Stomach smooth muscle (tissue), 2 donors: ENCODE data around the gene DNAJC11.

Source experiments
- H3K27ac ChIP-seq: one replicate; pipeline ENCODE4 v1.7.0; 2013; ENCODE audit warnings: mild to moderate bottlenecking, low read length, inconsistent platforms
- H3K27me3 ChIP-seq, 2 donors: one replicate each; pipeline ENCODE4 v1.7.0; 2013; ENCODE audit warnings: low read length in 2 of 2; ENCODE audit not compliant: insufficient read depth in 2 of 2, control insufficient read depth in 1 of 2
- H3K36me3 ChIP-seq, 2 donors: one replicate each; pipeline ENCODE4 v1.7.0; 2013; ENCODE audit warnings: low read length in 2 of 2; ENCODE audit not compliant: control insufficient read depth in 2 of 2, insufficient read depth in 2 of 2
- H3K4me1 ChIP-seq: one replicate; pipeline ENCODE4 v1.7.0; 2013; ENCODE audit warnings: low read length; ENCODE audit not compliant: control insufficient read depth, insufficient read depth
- H3K4me3 ChIP-seq, 2 donors: one replicate each; pipeline ENCODE4 v1.7.0; 2013; ENCODE audit warnings: low read length in 2 of 2
- H3K9ac ChIP-seq, 2 donors: one replicate each; pipeline ENCODE4 v1.7.0; 2013; ENCODE audit warnings: low read length in 2 of 2, mild to moderate bottlenecking in 1 of 2
- H3K9me3 ChIP-seq, 2 donors: one replicate each; pipeline ENCODE4 v1.7.0; 2013; ENCODE audit warnings: low read length in 2 of 2; ENCODE audit not compliant: control insufficient read depth in 2 of 2
- donor health status: healthy.
- donor health status: Pancreatic carcinoma.

The DNAJC11 gene

GRCh38 chr1:6694121-6694713 lies 7.4 kb downstream of the DNAJC11 start:
- Histone ChIP-seq H3K9ac (no peak overlapping the region), H3K27me3 (no peaks in the 10 kb centered on the region), H3K4me1 (no peaks in the 10 kb centered on the region), H3K27ac (no peak overlapping the region), H3K36me3 (peaks cover 3 to 4% of the 10 kb centered on the region in 2 donors), H3K9me3 (no peaks in the 10 kb centered on the region), H3K4me3 (no peak overlapping the region)

DNA sequence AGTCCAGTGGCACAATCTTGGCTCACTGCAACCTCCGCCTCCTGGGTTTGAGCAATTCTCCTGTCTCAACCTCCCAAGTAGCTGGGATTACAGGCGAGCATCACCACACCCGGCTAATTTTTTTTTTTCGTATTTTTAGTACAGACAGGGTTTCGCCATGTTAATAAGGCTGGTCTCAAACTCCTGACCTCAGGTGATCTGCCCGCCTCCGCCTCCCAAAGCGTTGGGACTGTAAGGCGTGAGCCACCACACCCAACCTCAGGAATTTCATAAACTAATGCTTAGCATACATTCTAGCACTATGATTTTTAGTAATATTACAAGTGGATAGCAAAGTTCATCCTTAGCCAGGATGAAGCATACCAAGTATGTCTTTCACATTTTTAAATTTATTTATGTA lies 8.7 kb downstream of the DNAJC11 start:
- H3K9ac ChIP-seq, result no peak overlapping the region

DNA sequence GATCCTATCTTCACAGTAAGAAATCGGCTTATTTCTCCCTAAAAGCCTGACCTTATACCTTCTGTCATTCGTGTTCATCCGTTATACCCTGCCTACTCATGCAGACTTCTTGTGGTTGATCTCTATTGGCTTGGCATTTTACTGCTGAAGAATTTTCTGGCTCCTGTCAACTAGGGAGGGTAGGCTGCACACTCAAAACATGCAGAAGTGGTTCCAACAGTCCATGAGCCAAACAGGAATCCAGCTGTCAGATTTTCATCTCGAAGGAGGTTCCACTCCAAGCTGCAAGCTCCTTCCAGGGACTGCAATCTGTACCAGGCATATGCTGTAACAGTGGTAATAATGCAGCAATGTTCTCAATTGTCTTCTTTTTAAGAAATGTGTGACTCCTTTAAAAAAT lies 10.1 kb downstream of the DNAJC11 start:
- Histone ChIP-seq H3K4me3 (no peak overlapping the region), H3K27ac (no peak overlapping the region), H3K4me1 (no peaks in the 10 kb centered on the region), H3K36me3 (peaks cover 3 to 4% of the 10 kb centered on the region in 2 donors), H3K27me3 (no peaks in the 10 kb centered on the region), H3K9ac (no peak overlapping the region), H3K9me3 (no peaks in the 10 kb centered on the region)

More for the DNA sequence above, 8.7 kb downstream of the DNAJC11 start:
- Histone ChIP-seq H3K9me3 (no peaks in the 10 kb centered on the region), H3K4me3 (no peak overlapping the region), H3K36me3 (peaks cover 3 to 4% of the 10 kb centered on the region in 2 donors), H3K27ac (no peak overlapping the region), H3K4me1 (no peaks in the 10 kb centered on the region), H3K27me3 (no peaks in the 10 kb centered on the region)

DNA sequence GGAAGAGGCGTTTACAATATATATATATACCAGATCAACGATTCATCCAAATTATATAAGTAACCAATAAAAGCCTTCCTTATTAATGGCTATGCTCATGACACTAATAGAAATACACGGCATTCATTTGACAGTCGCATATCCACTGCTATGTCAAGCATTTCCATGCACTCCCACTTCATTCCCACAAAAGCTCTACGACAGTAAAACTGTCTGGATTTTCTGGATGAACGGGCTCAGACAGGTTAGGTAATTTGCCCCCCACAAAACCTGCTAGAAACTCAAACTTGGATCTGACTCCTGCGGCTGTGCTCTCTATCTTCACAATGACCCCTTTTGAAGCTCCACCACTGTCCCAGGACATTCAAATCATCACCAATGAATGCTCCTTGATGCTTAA lies 11.4 kb downstream of the DNAJC11 start:
- H3K27me3 ChIP-seq, result no peaks in the 10 kb centered on the region
- H3K4me3 ChIP-seq, result no peak overlapping the region
- no peaks in the 10 kb centered on the region for H3K4me1 ChIP-seq
- H3K9ac ChIP-seq, result no peak overlapping the region
- no peaks in the 10 kb centered on the region for H3K9me3 ChIP-seq
- peaks cover 2 to 3% of the 10 kb centered on the region in 2 donors for H3K36me3 ChIP-seq
- no peak overlapping the region for H3K27ac ChIP-seq

- H3K36me3 ChIP-seq, result peaks cover 2 to 3% of the 10 kb centered on the region in 2 donors
- H3K9ac ChIP-seq, result no peak overlapping the region
- H3K4me1 ChIP-seq, result no peaks in the 10 kb centered on the region
- H3K9me3 ChIP-seq, result no peaks in the 10 kb centered on the region
- no peak overlapping the region for H3K4me3 ChIP-seq
- H3K27me3 ChIP-seq, result no peaks in the 10 kb centered on the region
- no peak overlapping the region for H3K27ac ChIP-seq
These were observed 12.9 kb downstream of the DNAJC11 start for GRCh38 chr1:6688757-6689156.

DNA sequence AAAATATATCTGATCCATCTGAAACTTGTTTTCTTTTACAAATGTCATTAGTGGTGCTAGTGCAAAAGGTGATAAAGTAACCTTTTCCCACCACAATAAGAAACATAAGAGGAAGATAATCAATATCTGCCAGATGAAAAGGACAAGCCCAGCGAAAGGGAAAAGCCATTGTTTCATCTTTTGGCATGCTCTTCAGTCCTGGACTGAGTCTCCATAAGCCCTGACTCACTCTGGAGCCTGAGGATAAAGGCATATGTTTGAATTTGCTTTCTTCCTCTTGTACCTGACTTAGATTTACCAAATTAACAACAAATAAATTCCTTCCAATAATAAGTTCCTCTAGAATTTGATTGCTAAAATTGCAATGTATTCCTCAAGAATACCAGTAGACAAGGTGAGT lies 13.6 kb downstream of the DNAJC11 start:
- no peaks in the 10 kb centered on the region for H3K9me3 ChIP-seq
- peaks cover 2 to 3% of the 10 kb centered on the region in 2 donors for H3K36me3 ChIP-seq
- H3K4me3 ChIP-seq, result no peak overlapping the region
- H3K9ac ChIP-seq, result no peak overlapping the region
- H3K27me3 ChIP-seq, result no peaks in the 10 kb centered on the region
- H3K4me1 ChIP-seq, result no peaks in the 10 kb centered on the region
- no peak overlapping the region for H3K27ac ChIP-seq

GRCh38 chr1:6686294-6686693 lies 15.3 kb downstream of the DNAJC11 start:
- Histone ChIP-seq H3K4me3 (no peak overlapping the region), H3K9me3 (no peaks in the 10 kb centered on the region), H3K4me1 (no peaks in the 10 kb centered on the region), H3K27me3 (no peaks in the 10 kb centered on the region), H3K27ac (no peak overlapping the region), H3K9ac (no peak overlapping the region), H3K36me3 (peaks cover 0 to 4% of the 10 kb centered on the region in 2 donors)

DNA sequence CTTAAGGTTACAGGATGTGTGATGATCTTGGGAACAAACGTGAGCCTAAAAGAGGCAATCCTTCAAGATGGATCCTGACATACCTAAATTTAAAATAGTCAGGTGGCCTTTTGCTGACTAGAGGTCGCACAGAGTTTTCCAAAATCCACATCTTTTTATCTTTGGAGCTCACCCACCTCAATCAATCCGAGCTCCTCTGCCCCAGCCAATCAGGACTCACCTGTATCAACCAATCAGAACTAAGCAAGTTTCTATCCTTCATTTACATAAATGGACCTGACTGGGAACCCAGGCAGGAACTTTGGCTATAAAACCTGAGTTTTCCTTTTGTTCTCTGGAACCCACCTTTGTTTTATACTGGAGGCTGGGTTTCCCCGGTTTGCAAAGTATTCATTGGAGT lies 16.2 kb downstream of the DNAJC11 start:
- Histone ChIP-seq H3K27ac (no peak overlapping the region), H3K36me3 (peaks cover 4 to 6% of the 10 kb centered on the region in 2 donors), H3K4me1 (no peaks in the 10 kb centered on the region), H3K9me3 (no peaks in the 10 kb centered on the region), H3K27me3 (no peaks in the 10 kb centered on the region), H3K4me3 (no peak overlapping the region), H3K9ac (no peak overlapping the region)

DNA sequence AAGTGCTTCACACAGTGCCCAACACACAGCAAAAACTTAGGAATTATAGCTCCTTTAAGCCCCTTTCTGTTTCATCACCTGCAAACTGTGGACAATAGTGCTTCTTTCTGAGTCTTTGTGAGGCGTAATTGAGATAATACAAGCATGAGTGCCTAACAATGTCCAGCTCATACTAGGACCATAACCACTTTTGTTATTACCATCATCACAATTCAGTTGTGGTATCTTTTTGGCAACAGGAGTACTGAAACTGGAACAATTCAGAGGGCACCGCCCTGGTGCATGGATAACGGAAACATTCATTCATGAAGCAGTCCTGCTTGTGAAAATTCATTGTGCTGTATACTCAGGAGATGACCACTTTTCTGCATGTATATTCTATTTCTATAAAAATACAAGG lies 18.2 kb downstream of the DNAJC11 start:
- H3K27me3 ChIP-seq, result no peaks in the 10 kb centered on the region
- H3K36me3 ChIP-seq, result peaks cover 15 to 19% of the 10 kb centered on the region in 2 donors
- no peak overlapping the region for H3K27ac ChIP-seq
- no peak overlapping the region for H3K4me3 ChIP-seq
- H3K9me3 ChIP-seq, result no peaks in the 10 kb centered on the region
- no peak overlapping the region for H3K9ac ChIP-seq
- no peaks in the 10 kb centered on the region for H3K4me1 ChIP-seq

GRCh38 chr1:6675941-6676340 lies 25.7 kb downstream of the DNAJC11 start:
- H3K36me3 ChIP-seq, result peaks cover 29 to 34% of the 10 kb centered on the region in 2 donors

DNA sequence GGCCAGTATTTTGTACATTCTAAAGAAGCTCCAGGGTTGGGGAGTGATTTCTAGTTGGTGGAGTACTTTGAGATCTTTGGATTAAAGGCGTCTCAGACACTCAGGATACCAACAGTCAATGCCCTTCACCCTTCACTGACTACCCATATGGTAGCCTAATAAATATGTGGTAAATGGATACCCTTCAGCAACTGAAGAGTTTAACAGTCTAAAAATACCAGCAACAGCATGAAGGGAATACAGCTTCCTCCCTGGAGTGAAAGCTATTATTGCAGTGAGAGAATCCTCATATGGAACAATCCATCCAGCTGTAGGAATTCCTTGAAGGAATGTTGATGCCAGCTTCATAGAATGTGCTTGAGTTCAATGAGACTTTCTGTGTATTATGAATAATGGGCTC lies 26.8 kb downstream of the DNAJC11 start:
- Histone ChIP-seq H3K36me3 (peaks cover 27 to 28% of the 10 kb centered on the region in 2 donors), H3K4me1 (peaks cover 5% of the 10 kb centered on the region), H3K9ac (no peak overlapping the region), H3K9me3 (no peaks in the 10 kb centered on the region), H3K27ac (no peak overlapping the region), H3K27me3 (no peaks in the 10 kb centered on the region), H3K4me3 (no peak overlapping the region)

More at GRCh38 chr1:6675941-6676340, 25.7 kb downstream of the DNAJC11 start:
- Histone ChIP-seq H3K4me1 (peaks cover 5% of the 10 kb centered on the region), H3K27ac (no peak overlapping the region), H3K9me3 (no peaks in the 10 kb centered on the region), H3K27me3 (no peaks in the 10 kb centered on the region), H3K4me3 (no peak overlapping the region), H3K9ac (no peak overlapping the region)
